HepG2 (cell line): ENCODE data around the gene EIF6. TPM values are rescaled to one million over a fixed set of nuclear protein-coding genes. Genes with fewer than 3 reads are reported as not detected.

ENCODE experiments used
- MATR3 ChIP-seq: sonication (generic); formaldehyde crosslinking; IDR thresholded peaks from 2 replicates; pipeline ENCODE4 v1.4.0; 2020; ENCODE audit warnings: missing genetic modification reagents
- MLXIP ChIP-seq: sonication (generic); formaldehyde crosslinking; IDR thresholded peaks from 2 replicates; pipeline ENCODE4 v1.9.0; 2021; ENCODE audit warnings: missing genetic modification reagents, borderline replicate concordance
- POGK ChIP-seq: sonication (generic); formaldehyde crosslinking; conservative IDR thresholded peaks from 2 replicates; pipeline ENCODE4 v1.8.0; 2022; ENCODE audit warnings: mild to moderate bottlenecking, moderate library complexity, missing genetic modification reagents
- RNF219 ChIP-seq: sonication (generic); formaldehyde crosslinking; IDR thresholded peaks from 2 replicates; pipeline ENCODE4 v1.5.0; 2020; ENCODE audit warnings: mild to moderate bottlenecking, missing genetic modification reagents
- UBTF ChIP-seq: sonication (generic); formaldehyde crosslinking; IDR thresholded peaks from 2 replicates; pipeline ENCODE4 v1.4.0; 2020; ENCODE audit warnings: mild to moderate bottlenecking, missing genetic modification reagents
- ZHX2 ChIP-seq, 2 experiments: sonication (generic) in 1 of 2; formaldehyde crosslinking in 1 of 2; IDR thresholded peaks; 2 replicates each; pipeline versions ENCODE4 v1.6.1 to v1.9.0; 2014 to 2022; ENCODE audit warnings: antibody characterized with exemption in 1 of 2, borderline replicate concordance in 1 of 2, inconsistent platforms in 1 of 2, low read depth in 1 of 2, missing genetic modification reagents in 1 of 2
- polyA plus RNA-seq, 8 experiments: library from polyadenylated mRNA; depleted of rRNA in 3 of 8; stranded (reverse) in 7 of 8; unstranded in 1 of 8; fragments of >200 nt; fragmentation: Illumina TruSeq in 4 of 8; extraction: Trizol in 4 of 8; gene quantifications; 2 replicates each; pipeline versions ENCODE4 v1.2.1 to v1.2.3, GENCODE V29; 2011 to 2016; ENCODE audit warnings: low read depth in 4 of 8, missing spikeins in 1 of 8, mixed read lengths in 1 of 8; ENCODE audit not compliant: insufficient read depth in 1 of 8
- total RNA-seq, 5 experiments: library from RNA; depleted of rRNA; stranded (reverse); fragments of >200 nt; fragmentation: Illumina TruSeq; extraction: Trizol; gene quantifications; 2 replicates each; pipeline ENCODE4 v1.2.3, GENCODE V29; 2016; ENCODE audit warnings: low read depth in 1 of 5

EIF6 gene
- total and polyA plus RNA-seq, 2 of the 13 experiments (the other 11 are each of a cell fraction or from before 2014, with no cell fraction given): 462 to 466 TPM

- TF ChIP-seq MLXIP (CRISPR knock-in tag) (0 out of 2 replicates have a peak, but pooled peaks have one; percentile 26), POGK (CRISPR knock-in tag) (peak; percentile 86; the same call in 1 of the 2 replicates), MATR3 (CRISPR knock-in tag) (no peak), UBTF (CRISPR knock-in tag) (peak; percentile 56; the same call in 1 of the 2 replicates), RNF219 (CRISPR knock-in tag) (0 out of 2 replicates have a peak, but pooled peaks have one; percentile 71), ZHX2 (IDR thresholded peaks at IDR 0.05; ENCODE audit: low read depth) (peak; percentile 68), ZHX2 (CRISPR knock-in tag; IDR thresholded peaks at IDR 0.05; ENCODE audit: borderline replicate concordance) (no peak; the same call in 1 of the 2 replicates)
These were observed 42.8 kb upstream of the EIF6 start (continued) for GRCh38 chr20:35327074-35327976.
